ENCODE results near the gene DNAJC15.
A peak's percentile ranks its signal among the peaks of the same experiment; 100 is the strongest.

The DNAJC15 gene

GRCh38 chr13:43086181-43086580, 62.8 kb downstream of the DNAJC15 start:
- DNase-seq (ENCODE audit: low read depth): no peak
- H3K4me3 ChIP-seq (ENCODE audit: low read depth, low read length): no peak overlapping the region
- no peak for TF ChIP-seq CTCF (IDR thresholded peaks at IDR 0.05; ENCODE audit: insufficient read depth, low read depth, low read length, missing control alignments)

GRCh38 chr13:43088093-43088511, 64.7 kb downstream of the DNAJC15 start:
- H3K4me3 ChIP-seq (ENCODE audit: low read depth, low read length): no peak overlapping the region
- no peak for TF ChIP-seq CTCF (IDR thresholded peaks at IDR 0.05; ENCODE audit: insufficient read depth, low read depth, low read length, missing control alignments)
- DNase-seq (ENCODE audit: low read depth): no peak

- H3K4me3 ChIP-seq (ENCODE audit: low read depth, low read length): no peak overlapping the region
- DNase-seq (ENCODE audit: low read depth): no peak
- TF ChIP-seq CTCF (IDR thresholded peaks at IDR 0.05; ENCODE audit: insufficient read depth, low read depth, low read length, missing control alignments): no peak
Observed at GRCh38 chr13:43089912-43090498, 66.6 kb downstream of the DNAJC15 start.

GRCh38 chr13:43094901-43095300, 71.5 kb downstream of the DNAJC15 start:
- TF ChIP-seq CTCF (IDR thresholded peaks at IDR 0.05; ENCODE audit: insufficient read depth, low read depth, low read length, missing control alignments): no peak
- DNase-seq (ENCODE audit: low read depth): peak; percentile 64
- H3K4me3 ChIP-seq (ENCODE audit: low read depth, low read length): no peak overlapping the region

GRCh38 chr13:43095771-43096719, 72.7 kb downstream of the DNAJC15 start:
- TF ChIP-seq CTCF (IDR thresholded peaks at IDR 0.05; ENCODE audit: insufficient read depth, low read depth, low read length, missing control alignments): no peak
- no peak overlapping the region for H3K4me3 ChIP-seq (ENCODE audit: low read depth, low read length)
- DNase-seq (ENCODE audit: low read depth): no peak

- no peak overlapping the region for H3K4me3 ChIP-seq (ENCODE audit: low read depth, low read length)
- TF ChIP-seq CTCF (IDR thresholded peaks at IDR 0.05; ENCODE audit: insufficient read depth, low read depth, low read length, missing control alignments): no peak
- peak; percentile 14 for DNase-seq (ENCODE audit: low read depth)
Observed at GRCh38 chr13:43100667-43101066, 77.3 kb downstream of the DNAJC15 start.
